Hepatocyte (in vitro differentiated cells): ENCODE data around the gene MAGI2.

Experiments
- CTCF ChIP-seq: fragments of 200-600 bp; sonication (generic); IDR thresholded peaks from 2 replicates; pipeline ENCODE4 v1.5.1; 2016; ENCODE audit warnings: antibody characterized with exemption, mild to moderate bottlenecking; ENCODE audit not compliant: poor library complexity
- EZH2 ChIP-seq: fragments of 200-600 bp; sonication (generic); IDR thresholded peaks from 2 replicates; pipeline ENCODE4 v1.6.1; 2016; ENCODE audit warnings: antibody characterized with exemption, mild to moderate bottlenecking, borderline replicate concordance
- EZH2phosphoT487 ChIP-seq: fragments of 200-600 bp; sonication (generic); IDR thresholded peaks from one replicate; pipeline ENCODE4 v1.6.1; 2018; ENCODE audit warnings: antibody characterized with exemption, mild to moderate bottlenecking, low read depth, moderate library complexity; ENCODE audit not compliant: unreplicated experiment, severe bottlenecking

- TF ChIP-seq EZH2 (no peak), CTCF (no peak), EZH2phosphoT487 (no peak)
Observed at GRCh38 chr7:78279457-78279856, 1174.0 kb downstream of the MAGI2 start.
